HepG2 (cell line): Measurements from ENCODE around the gene MKNK1. TPM values are rescaled to one million over a fixed set of nuclear protein-coding genes. Genes with fewer than 3 reads are reported as not detected.

Experiments
- ATAC-seq: fragments of 200-7000 bp; cut with Tn5 transposase; 3 replicates; pipeline ENCODE4 v1.9.1; 2020; ENCODE audit warnings: mild to moderate bottlenecking, moderate library complexity
- BruUV-seq: library from RNA; stranded (reverse); fragments of 400-500 nt; replicated peaks from 2 replicates; lab custom pipeline; 2021; lab: Mats Ljungman, UMichigan
- CTCF ChIA-PET: fragments of 300-600 bp; formaldehyde crosslinking; extraction: SDS; loops from one replicate; lab custom pipeline; 2021; ENCODE audit warnings: low total read pairs, inconsistent platforms, low intra/inter-chr PET ratio; lab: Yijun Ruan, JAX
- POLR2A ChIA-PET: fragments of 350-600 bp; sonication (Branson Sonifier 250); formaldehyde crosslinking; loops from one replicate; lab custom pipeline; 2020; ENCODE audit warnings: antibody characterized with exemption, inconsistent platforms; lab: Yijun Ruan, JAX
- DNase-seq: peaks from one replicate; pipeline ENCODE4 v3.0.0-alpha.2; 2015; ENCODE audit warnings: low spot score
- FAIRE-seq: peaks from 3 replicates; lab custom pipeline; 2011; peaks lifted over from hg19 to GRCh38; lab: Jason Lieb, UNC
- H2AFZ ChIP-seq: one replicate; pipeline ENCODE4 v1.6.1; 2011; ENCODE audit warnings: low read length, inconsistent platforms
- H3K27ac ChIP-seq: fragments of 300-600 bp; 3 replicates; pipeline ENCODE4 v1.8.0; 2011; ENCODE audit warnings: mixed run types, mild to moderate bottlenecking, mixed read lengths, low read length, inconsistent platforms; ENCODE audit not compliant: insufficient read depth; ENCODE audit errors: extremely low read length
- H3K27me3 ChIP-seq, 2 experiments: fragments of 200-600 bp in 1 of 2; 2 replicates in 1 of 2; 3 replicates in 1 of 2; pipeline versions ENCODE4 v1.6.0 to v1.8.0; 2011; ENCODE audit warnings: low read length in 2 of 2, mild to moderate bottlenecking in 2 of 2, moderate library complexity in 2 of 2, inconsistent platforms in 1 of 2; ENCODE audit not compliant: insufficient read depth in 2 of 2, control insufficient read depth in 1 of 2
- H3K36me3 ChIP-seq, 2 experiments: fragments of 200-600 bp in 1 of 2; replicated peaks in 1 of 2; 2 replicates in 1 of 2; 3 replicates in 1 of 2; pipeline versions ENCODE4 v1.5.1 to v1.8.0; 2011; ENCODE audit warnings: low read length in 2 of 2, inconsistent platforms in 1 of 2; ENCODE audit not compliant: insufficient read depth in 2 of 2, control insufficient read depth in 1 of 2
- H3K4me1 ChIP-seq: 2 replicates; pipeline ENCODE4 v1.5.1; 2012; ENCODE audit warnings: low read length, inconsistent platforms; ENCODE audit not compliant: insufficient read depth
- H3K4me2 ChIP-seq: 2 replicates; pipeline ENCODE4 v1.6.0; 2011; ENCODE audit warnings: low read depth, low read length, inconsistent platforms
- H3K4me3 ChIP-seq, 3 experiments: fragments of 200-600 bp in 1 of 3; sonication (generic), shearing (Covaris generic) in 1 of 3; replicated peaks in 1 of 3; 2 replicates each; pipeline ENCODE4 v1.5.1; 2011 to 2016; ENCODE audit warnings: low read length in 3 of 3, inconsistent platforms in 2 of 3, low read depth in 2 of 3, mild to moderate bottlenecking in 2 of 3, control low read depth in 1 of 3, mixed read lengths in 1 of 3; ENCODE audit not compliant: insufficient read depth in 1 of 3
- H3K79me2 ChIP-seq: one replicate; pipeline ENCODE4 v1.6.1; 2011; ENCODE audit warnings: low read length, inconsistent platforms; ENCODE audit not compliant: insufficient read depth
- H3K9ac ChIP-seq: 2 replicates; pipeline ENCODE4 v1.6.0; 2011; ENCODE audit warnings: mild to moderate bottlenecking, low read depth, low read length, inconsistent platforms; ENCODE audit not compliant: insufficient read depth
- H3K9me3 ChIP-seq: 2 replicates; pipeline ENCODE4 v1.5.1; 2012; ENCODE audit warnings: mild to moderate bottlenecking, low read length
- H4K20me1 ChIP-seq: 2 replicates; pipeline ENCODE4 v1.6.0; 2011; ENCODE audit warnings: inconsistent platforms, mild to moderate bottlenecking, low read length, moderate library complexity; ENCODE audit not compliant: insufficient read depth
- BCL6 ChIP-seq: IDR thresholded peaks from 2 replicates; pipeline ENCODE4 v1.6.1; 2016; ENCODE audit warnings: missing genetic modification reagents, missing compliant biosample characterization
- GTF3A ChIP-seq: sonication (generic); formaldehyde crosslinking; conservative IDR thresholded peaks from 2 replicates; pipeline ENCODE4 v1.4.0; 2020; ENCODE audit warnings: mild to moderate bottlenecking, missing genetic modification reagents
- KAT2B ChIP-seq: fragments of 150-350 bp; IDR thresholded peaks from 2 replicates; pipeline ENCODE4 v1.6.1; 2014; ENCODE audit warnings: low read depth, low read length, borderline replicate concordance
- RERE ChIP-seq: IDR thresholded peaks from 2 replicates; pipeline ENCODE4 v1.6.1; 2016; ENCODE audit warnings: low read depth, missing genetic modification reagents, missing compliant biosample characterization
- SIN3B ChIP-seq: fragments of 150-350 bp; IDR thresholded peaks from 2 replicates; pipeline ENCODE4 v1.6.1; 2014; ENCODE audit warnings: low read length
- SMARCE1 ChIP-seq: fragments of 450-650 bp; IDR thresholded peaks from 2 replicates; pipeline ENCODE4 v1.6.1; 2017; ENCODE audit warnings: borderline replicate concordance
- ZBTB8A ChIP-seq: sonication (generic); formaldehyde crosslinking; IDR thresholded peaks from 2 replicates; pipeline ENCODE4 v1.4.0; 2020; ENCODE audit warnings: mild to moderate bottlenecking, low read depth, missing genetic modification reagents, borderline replicate concordance
- ZNF512 ChIP-seq: sonication (generic); formaldehyde crosslinking; IDR thresholded peaks from 2 replicates; pipeline ENCODE4 v1.4.0; 2020; ENCODE audit warnings: mild to moderate bottlenecking, missing genetic modification reagents
- ZNF644 ChIP-seq: IDR thresholded peaks from 2 replicates; pipeline ENCODE4 v1.6.1; 2016; ENCODE audit warnings: low read depth
- ZNF776 ChIP-seq: sonication (generic); formaldehyde crosslinking; IDR thresholded peaks from 2 replicates; pipeline ENCODE4 v1.4.0; 2020; ENCODE audit warnings: mild to moderate bottlenecking, missing genetic modification reagents
- WGBS: methylation state at CpG from one replicate; pipeline ENCODE4 v1.1.6; 2017; ENCODE audit warnings: low lambda C conversion rate; 5-methylcytosine and 5-hydroxymethylcytosine counted together
- in situ Hi-C: cut with HindIII; loops from 2 replicates; pipeline ENCODE4 v1.10.0; 2017; ENCODE audit warnings: low pct_unique_long_range_greater_than_20kb; ENCODE audit not compliant: extremely low pct_ligation_motif_present
- intact Hi-C: fragments of 100-400 bp; cut with micrococcal nuclease; formaldehyde crosslinking; loops from one replicate; pipeline ENCODE4 v1.10.0; 2022; ENCODE audit not compliant: unreplicated experiment
- polyA plus RNA-seq, 8 experiments: library from polyadenylated mRNA; depleted of rRNA in 3 of 8; stranded (reverse) in 7 of 8; unstranded in 1 of 8; fragments of >200 nt; fragmentation: Illumina TruSeq in 4 of 8; extraction: Trizol in 4 of 8; gene quantifications; 2 replicates each; pipeline versions ENCODE4 v1.2.1 to v1.2.3, GENCODE V29; 2011 to 2016; ENCODE audit warnings: low read depth in 4 of 8, missing spikeins in 1 of 8, mixed read lengths in 1 of 8; ENCODE audit not compliant: insufficient read depth in 1 of 8
- total RNA-seq, 5 experiments: library from RNA; depleted of rRNA; stranded (reverse); fragments of >200 nt; fragmentation: Illumina TruSeq; extraction: Trizol; gene quantifications; 2 replicates each; pipeline ENCODE4 v1.2.3, GENCODE V29; 2016; ENCODE audit warnings: low read depth in 1 of 5

Gene MKNK1
- total and polyA plus RNA-seq, 2 of the 13 experiments (the other 11 are each of a cell fraction or from before 2014, with no cell fraction given): 18.5 to 24.1 TPM

- DNase-seq: no peak
- ATAC-seq: no peak
- Histone ChIP-seq H3K79me2 (no peaks in the 10 kb centered on the region), H3K4me3 (no peak overlapping the region), H3K27ac (no peak overlapping the region), H3K4me1 (peaks cover 11% of the 10 kb centered on the region), H2AFZ (no peak overlapping the region), H3K27me3 (no peaks in the 10 kb centered on the region; a peak in 1 of 5 replicates), H3K9me3 (no peaks in the 10 kb centered on the region), H4K20me1 (no peaks in the 10 kb centered on the region), H3K4me2 (no peak overlapping the region), H3K36me3 (peaks cover 0 to 4% of the 10 kb centered on the region in 2 experiments; a peak in 1 of 5 replicates), H3K9ac (no peak overlapping the region)
- 87% methylated on average over 3 of the region's 7 CpGs for WGBS
- POLR2A ChIA-PET: no interaction called here
- no TSS peak for BruUV-seq
- in situ Hi-C loops: no loop called here
- CTCF ChIA-PET: no interaction called here
- TF ChIP-seq BCL6 (CRISPR knock-in tag): no peak
- intact Hi-C loops: loop anchor here (10.0 kb wide), 1 partner anchor 53 kb away; the partner anchor contains the start of gene ATPAF1
- no peak for FAIRE-seq
Measured at GRCh38 chr1:46611691-46612221, 7.7 kb upstream of the MKNK1 start.

GRCh38 chr1:46607345-46608130, 3.5 kb upstream of the MKNK1 start:
- Histone ChIP-seq H3K27ac (no peak overlapping the region), H2AFZ (no peak overlapping the region), H3K4me2 (no peak overlapping the region), H4K20me1 (no peaks in the 10 kb centered on the region), H3K9me3 (no peaks in the 10 kb centered on the region), H3K9ac (no peak overlapping the region), H3K4me3 (no peak overlapping the region), H3K27me3 (no peaks in the 10 kb centered on the region), H3K79me2 (peaks cover 7% of the 10 kb centered on the region), H3K36me3 (peaks cover 0 to 4% of the 10 kb centered on the region in 2 experiments; a peak in 1 of 5 replicates), H3K4me1 (peaks cover 23% of the 10 kb centered on the region)
- in situ Hi-C loops: no loop called here
- ATAC-seq (no peak), FAIRE-seq (no peak), DNase-seq (no peak)
- ChIA-PET CTCF (no interaction called here), POLR2A (interaction anchor here (1.1 kb wide), 1 partner anchor 9 kb away, joined by 6 read pairs; the partner anchor contains the start of gene MOB3C)
- no TSS peak for BruUV-seq
- intact Hi-C loops: no loop called here
- 94% methylated on average over 7 of the region's 7 CpGs for WGBS
- TF ChIP-seq ZNF512 (no peak), KAT2B (no peak), SMARCE1 (no peak), ZNF776 (CRISPR knock-in tag) (no peak), RERE (no peak), ZBTB8A (CRISPR knock-in tag) (no peak), GTF3A (CRISPR knock-in tag) (no peak), SIN3B (no peak), ZNF644 (CRISPR knock-in tag) (no peak)
